DOHH2 (cell line): ENCODE data around the gene EIF4EBP2.

Source experiments
- H3F3A ChIP-seq: fragments of 200-600 bp; sonication (generic), shearing (Covaris generic); 2 replicates; pipeline ENCODE4 v1.6.0; 2016; ENCODE audit warnings: antibody characterized with exemption, mild to moderate bottlenecking; ENCODE audit not compliant: control insufficient read depth, insufficient read depth
- H3K27ac ChIP-seq: fragments of 200-600 bp; sonication (generic); 2 replicates; pipeline ENCODE4 v1.5.1; 2014; ENCODE audit warnings: low read depth, mild to moderate bottlenecking, low read length, moderate library complexity
- H3K27me3 ChIP-seq: fragments of 200-600 bp; sonication (generic); 2 replicates; pipeline ENCODE4 v1.6.1; 2014; ENCODE audit warnings: mild to moderate bottlenecking, low read length, mixed read lengths; ENCODE audit not compliant: control insufficient read depth
- H3K36me3 ChIP-seq: fragments of 200-600 bp; sonication (generic); 2 replicates; pipeline ENCODE4 v1.6.1; 2014; ENCODE audit warnings: mild to moderate bottlenecking, low read length, moderate library complexity, mixed read lengths; ENCODE audit not compliant: control insufficient read depth
- H3K4me1 ChIP-seq: fragments of 200-600 bp; sonication (generic); 2 replicates; pipeline ENCODE4 v1.6.1; 2014; ENCODE audit warnings: mild to moderate bottlenecking, low read length, mixed read lengths; ENCODE audit not compliant: control insufficient read depth
- H3K4me2 ChIP-seq: fragments of 200-600 bp; sonication (generic); 2 replicates; pipeline ENCODE4 v1.6.0; 2014; ENCODE audit warnings: mild to moderate bottlenecking, low read length, moderate library complexity
- H3K4me3 ChIP-seq: fragments of 200-600 bp; sonication (generic); 2 replicates; pipeline ENCODE4 v1.5.1; 2014; ENCODE audit warnings: mild to moderate bottlenecking, low read length, mixed read lengths
- H3K79me2 ChIP-seq: fragments of 200-600 bp; sonication (generic); 2 replicates; pipeline ENCODE4 v1.6.1; 2014; ENCODE audit warnings: mild to moderate bottlenecking, low read length, mixed read lengths; ENCODE audit not compliant: control insufficient read depth
- H3K9me2 ChIP-seq: fragments of 200-600 bp; sonication (generic); replicated peaks from 2 replicates; pipeline ENCODE4 v1.6.1; 2014; ENCODE audit warnings: mild to moderate bottlenecking, low read length, mixed read lengths; ENCODE audit not compliant: control insufficient read depth
- H3K9me3 ChIP-seq: fragments of 200-600 bp; sonication (generic); 2 replicates; pipeline ENCODE4 v1.6.1; 2014; ENCODE audit warnings: antibody characterized with exemption, low read length, mixed read lengths; ENCODE audit not compliant: control insufficient read depth, insufficient read depth
- H4K20me1 ChIP-seq: fragments of 200-600 bp; sonication (generic); 2 replicates; pipeline ENCODE4 v1.6.0; 2014; ENCODE audit warnings: low read depth, mild to moderate bottlenecking, antibody characterized with exemption, low read length, moderate library complexity; ENCODE audit not compliant: control insufficient read depth, insufficient read depth
- CTCF ChIP-seq: fragments of 200-600 bp; sonication (generic); IDR thresholded peaks from one replicate; pipeline ENCODE4 v1.5.1; 2014; ENCODE audit warnings: antibody characterized with exemption, mild to moderate bottlenecking, low read depth, low read length; ENCODE audit not compliant: poor library complexity, severe bottlenecking
- EZH2phosphoT487 ChIP-seq: fragments of 200-600 bp; sonication (generic); IDR thresholded peaks from 2 replicates; pipeline ENCODE4 v1.6.1; 2017; ENCODE audit warnings: borderline replicate concordance, mild to moderate bottlenecking, antibody characterized with exemption, low read length, moderate library complexity, mixed read lengths

The EIF4EBP2 gene

GRCh38 chr10:70381471-70382421, 22.2 kb upstream of the EIF4EBP2 start:
- Histone ChIP-seq H3K4me1 (peaks cover 19% of the 10 kb centered on the region), H3F3A (no peaks in the 10 kb centered on the region), H3K4me2 (peak overlapping the region; percentile 75), H3K9me2 (no peaks in the 10 kb centered on the region), H3K9me3 (peaks cover 3% of the 10 kb centered on the region; the same call in 1 of the 2 replicates), H3K27me3 (no peaks in the 10 kb centered on the region), H3K4me3 (peak overlapping the region; percentile 82), H3K27ac (peak overlapping the region; percentile 11; the same call in 1 of the 2 replicates), H3K79me2 (peaks cover 25% of the 10 kb centered on the region), H3K36me3 (no peaks in the 10 kb centered on the region), H4K20me1 (no peaks in the 10 kb centered on the region)
- no peak for TF ChIP-seq EZH2phosphoT487
- peak; percentile 8 for TF ChIP-seq CTCF

- Histone ChIP-seq H3K36me3 (no peaks in the 10 kb centered on the region), H3K27me3 (peaks cover 7% of the 10 kb centered on the region; the same call in 1 of the 2 replicates), H3K4me1 (peaks cover 10% of the 10 kb centered on the region), H3K4me3 (no peak overlapping the region), H3K9me2 (no peaks in the 10 kb centered on the region), H3F3A (0 out of 2 replicates have a peak, but pooled peaks cover 3% of the 10 kb centered on the region), H3K79me2 (no peaks in the 10 kb centered on the region), H3K4me2 (no peak overlapping the region), H3K27ac (no peak overlapping the region), H3K9me3 (no peaks in the 10 kb centered on the region), H4K20me1 (no peaks in the 10 kb centered on the region)
- TF ChIP-seq CTCF (no peak), EZH2phosphoT487 (no peak)
Measured at GRCh38 chr10:70391654-70392053, 12.3 kb upstream of the EIF4EBP2 start.

- no peaks in the 10 kb centered on the region for H3K79me2 ChIP-seq
- no peaks in the 10 kb centered on the region for H3K9me2 ChIP-seq
- TF ChIP-seq EZH2phosphoT487 (no peak), CTCF (no peak)
Measured at GRCh38 chr10:70396140-70396539, 7.8 kb upstream of the EIF4EBP2 start.

More at GRCh38 chr10:70396140-70396539, 7.8 kb upstream of the EIF4EBP2 start:
- no peaks in the 10 kb centered on the region for H3K9me3 ChIP-seq
- no peaks in the 10 kb centered on the region for H3K4me1 ChIP-seq
- no peaks in the 10 kb centered on the region for H4K20me1 ChIP-seq
- no peaks in the 10 kb centered on the region for H3K36me3 ChIP-seq
- H3K4me3 ChIP-seq, result no peak overlapping the region
- no peak overlapping the region for H3K27ac ChIP-seq
- H3F3A ChIP-seq, result no peaks in the 10 kb centered on the region
- H3K4me2 ChIP-seq, result no peak overlapping the region
- peaks cover 5% of the 10 kb centered on the region; the same call in 1 of the 2 replicates for H3K27me3 ChIP-seq
